ENCODE data around the gene TRIAP1.
"Not testable (repeated sequence)": the region's sequence is repeated elsewhere in the genome, so short reads cannot be mapped to it uniquely, and the experiment has no call there.

TRIAP1 gene

DNA sequence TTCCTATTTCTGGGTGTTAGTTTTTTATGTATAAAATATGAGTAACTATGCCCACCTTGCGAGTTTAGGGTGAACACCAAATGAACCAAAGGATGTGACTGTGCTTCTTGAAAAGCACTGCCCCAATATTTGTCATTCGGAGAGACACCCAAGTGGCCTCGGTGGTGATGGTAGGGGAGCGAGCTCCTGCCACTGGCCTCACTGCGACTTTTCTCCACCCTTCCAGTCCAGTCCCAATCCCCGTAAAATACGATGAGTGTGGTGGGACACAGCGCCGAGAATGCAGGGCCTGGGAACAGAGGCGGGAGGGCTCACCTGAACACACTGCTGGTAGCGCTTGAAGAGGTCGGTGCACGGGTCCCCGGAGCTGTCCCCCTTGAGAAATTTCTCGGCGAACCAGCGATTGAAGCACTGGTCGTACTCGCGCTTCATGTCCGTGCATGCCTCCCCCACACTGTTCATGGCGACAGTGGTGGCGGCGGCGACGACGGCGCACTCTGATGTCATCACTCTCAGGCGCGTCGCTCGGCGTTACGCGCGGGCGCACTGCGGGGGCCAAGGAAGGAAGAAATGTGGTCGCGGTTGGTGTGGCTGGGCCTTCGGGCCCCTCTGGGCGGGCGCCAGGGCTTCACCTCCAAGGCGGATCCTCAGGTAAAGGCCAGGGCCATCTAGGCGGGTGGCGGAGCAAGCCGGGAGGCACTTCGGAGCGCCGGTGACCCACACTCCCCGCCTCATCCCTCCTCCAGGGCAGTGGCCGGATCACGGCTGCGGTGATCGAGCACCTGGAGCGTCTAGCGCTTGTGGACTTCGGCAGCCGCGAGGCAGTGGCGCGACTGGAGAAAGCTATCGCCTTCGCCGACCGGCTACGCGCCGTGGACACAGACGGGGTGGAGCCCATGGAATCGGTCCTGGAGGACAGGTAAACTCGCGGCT lies at the start of gene TRIAP1, which contains the start of gene GATC:
TRIAP1 (minus strand) TSS at position 474 of the 933 bp plus-strand sequence; CDS start at position 462, 12 bp downstream.
GATC (plus strand) TSS at position 534 of the 933 bp plus-strand sequence; CDS start at position 571, 37 bp downstream.
- Histone ChIP-seq H3K9ac (peak within 1 kb of the TSS; percentile 87 to 92 (median 90)), H3K9me3 (replicated peaks in 1 of 11) (no peaks in the 10 kb centered on the region), H3K27me3 (no peaks in the 10 kb centered on the region), H3K4me2 (peak within 1 kb of the TSS; percentile 82 to 99 (median 95)), H3K4me3 (peak within 1 kb of the TSS; percentile 78 to 99 (median 96)), H3K27ac (peak within 1 kb of the TSS; percentile 72 to 89 (median 86)), H3K36me3 (peaks cover 53 to 76% (median 67%) of the 10 kb centered on the region in 11 experiments), H3K4me1 (peaks cover 27 to 45% (median 36%) of the 10 kb centered on the region in 10 experiments), H4K20me1 (peaks cover 3 to 84% (median 62%) of the 10 kb centered on the region in 11 experiments; a peak in 20 of 22 replicates)
- TF ChIP-seq Cebpa-rat (IDR thresholded peaks at IDR 0.05): no peak

GRCh38 chr12:120495186-120495730 lies 49.1 kb upstream of the TRIAP1 start:
- Histone ChIP-seq H4K20me1 (peaks cover 20 to 38% (median 31%) of the 10 kb centered on the region in 11 experiments), H3K36me3 (peaks cover 26 to 51% (median 40%) of the 10 kb centered on the region in 11 experiments), H3K27ac (peak overlapping the region in 4 of 11 experiments; percentile 23 to 74 (median 56); a peak in 3 of 22 replicates), H3K4me2 (peak overlapping the region; percentile 69 to 95 (median 89)), H3K4me1 (peaks cover 24 to 33% (median 28%) of the 10 kb centered on the region in 10 experiments), H3K9ac (peak overlapping the region in 9 of 11 experiments; percentile 46 to 91 (median 84); a peak in 16 of 22 replicates), H3K9me3 (replicated peaks in 1 of 11) (no peaks in the 10 kb centered on the region), H3K4me3 (peak overlapping the region; percentile 85 to 99 (median 97)), H3K27me3 (no peaks in the 10 kb centered on the region)
- TF ChIP-seq Cebpa-rat (IDR thresholded peaks at IDR 0.05): no peak

DNA sequence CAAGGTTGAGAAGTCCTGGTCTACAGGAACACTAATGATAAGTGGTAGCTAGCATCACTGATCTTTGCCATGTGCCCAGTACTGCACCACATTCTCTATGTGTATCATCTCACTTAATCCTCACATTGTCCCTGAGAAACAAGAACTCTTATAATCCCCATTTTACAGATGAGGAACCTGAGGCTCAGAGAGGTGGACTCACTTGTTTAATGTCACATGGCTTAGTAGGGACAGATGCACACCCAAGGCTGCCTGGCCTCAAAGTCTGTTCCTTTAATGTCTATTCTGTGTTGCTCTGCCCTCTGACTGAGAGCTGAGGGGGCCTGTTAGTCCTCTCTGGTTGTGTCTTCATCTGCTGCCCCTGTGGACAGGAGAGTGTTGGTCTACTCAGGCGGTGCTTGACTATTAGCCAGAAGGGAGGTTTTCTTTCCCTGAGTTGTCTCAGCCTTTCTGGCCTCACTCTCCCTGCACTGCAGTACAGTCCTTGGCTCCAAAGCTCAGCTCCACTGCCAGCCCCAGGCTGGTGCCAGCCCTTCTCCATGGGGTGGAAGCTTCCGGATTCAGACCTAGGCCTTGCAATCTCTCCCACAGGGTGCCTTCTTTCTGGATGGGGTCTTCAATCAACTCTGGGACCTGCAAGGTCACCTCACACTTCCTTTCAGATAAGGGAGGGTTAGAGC lies 44.8 kb upstream of the TRIAP1 start:
- Histone ChIP-seq H3K36me3 (peaks cover 0 to 27% (median 17%) of the 10 kb centered on the region in 11 experiments; a peak in 12 of 22 replicates), H3K27me3 (no peaks in the 10 kb centered on the region), H3K4me1 (peaks cover 18 to 38% (median 26%) of the 10 kb centered on the region in 10 experiments), H3K4me3 (no peak overlapping the region), H3K4me2 (no peak overlapping the region), H3K27ac (no peak overlapping the region), H4K20me1 (no peaks in the 10 kb centered on the region), H3K9ac (peak overlapping the region in 1 of 11 experiments; percentile 17; a peak in 1 of 22 replicates), H3K9me3 (replicated peaks in 1 of 11) (no peaks in the 10 kb centered on the region)
- TF ChIP-seq Cebpa-rat (IDR thresholded peaks at IDR 0.05): no peak

DNA sequence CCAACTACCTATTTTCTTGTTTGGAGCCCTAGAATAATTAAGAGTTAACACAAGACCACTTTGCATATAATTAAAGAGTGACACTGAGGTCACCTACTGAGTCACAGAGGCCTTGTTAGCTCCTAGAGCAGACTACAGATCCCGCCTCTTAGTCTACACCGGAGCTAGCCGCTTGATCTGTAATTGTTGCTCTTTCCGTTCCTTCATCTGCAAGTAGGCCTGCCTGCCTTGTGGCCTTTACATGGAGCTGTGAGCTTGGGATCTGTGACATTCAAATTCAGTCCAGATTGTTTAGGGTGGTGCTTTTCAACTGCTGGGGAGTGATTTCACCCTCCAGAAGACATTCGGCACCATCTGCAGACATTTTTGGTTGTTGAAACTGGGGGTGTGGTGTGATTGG lies 44.1 kb upstream of the TRIAP1 start:
- H4K20me1 ChIP-seq: no peaks in the 10 kb centered on the region
- no peaks in the 10 kb centered on the region for H3K27me3 ChIP-seq
- H3K36me3 ChIP-seq: peaks cover 0 to 27% (median 17%) of the 10 kb centered on the region in 11 experiments; a peak in 12 of 22 replicates
- no peak overlapping the region; a peak in 1 of 22 replicates for H3K9ac ChIP-seq
- TF ChIP-seq Cebpa-rat (IDR thresholded peaks at IDR 0.05): no peak
- H3K4me1 ChIP-seq: peaks cover 22 to 38% (median 26%) of the 10 kb centered on the region in 10 experiments
- no peaks in the 10 kb centered on the region for H3K9me3 ChIP-seq (replicated peaks in 1 of 11)
- no peak overlapping the region for H3K27ac ChIP-seq
- no peak overlapping the region for H3K4me3 ChIP-seq
- no peak overlapping the region for H3K4me2 ChIP-seq

GRCh38 chr12:120489018-120489417 lies 42.8 kb upstream of the TRIAP1 start:
- H3K4me3 ChIP-seq: no peak overlapping the region
- H3K9ac ChIP-seq: no peak overlapping the region
- no peaks in the 10 kb centered on the region for H3K9me3 ChIP-seq (replicated peaks in 1 of 11)
- H3K27me3 ChIP-seq: no peaks in the 10 kb centered on the region
- H3K4me2 ChIP-seq: peak overlapping the region in 5 of 11 experiments; percentile 4 to 46 (median 33); a peak in 7 of 22 replicates
- H3K27ac ChIP-seq: no peak overlapping the region
- H3K4me1 ChIP-seq: peaks cover 11 to 31% (median 15%) of the 10 kb centered on the region in 10 experiments; a peak in 19 of 20 replicates
- peaks cover 0 to 27% (median 17%) of the 10 kb centered on the region in 11 experiments; a peak in 12 of 22 replicates for H3K36me3 ChIP-seq
- TF ChIP-seq Cebpa-rat (IDR thresholded peaks at IDR 0.05): no peak
- no peaks in the 10 kb centered on the region for H4K20me1 ChIP-seq

DNA sequence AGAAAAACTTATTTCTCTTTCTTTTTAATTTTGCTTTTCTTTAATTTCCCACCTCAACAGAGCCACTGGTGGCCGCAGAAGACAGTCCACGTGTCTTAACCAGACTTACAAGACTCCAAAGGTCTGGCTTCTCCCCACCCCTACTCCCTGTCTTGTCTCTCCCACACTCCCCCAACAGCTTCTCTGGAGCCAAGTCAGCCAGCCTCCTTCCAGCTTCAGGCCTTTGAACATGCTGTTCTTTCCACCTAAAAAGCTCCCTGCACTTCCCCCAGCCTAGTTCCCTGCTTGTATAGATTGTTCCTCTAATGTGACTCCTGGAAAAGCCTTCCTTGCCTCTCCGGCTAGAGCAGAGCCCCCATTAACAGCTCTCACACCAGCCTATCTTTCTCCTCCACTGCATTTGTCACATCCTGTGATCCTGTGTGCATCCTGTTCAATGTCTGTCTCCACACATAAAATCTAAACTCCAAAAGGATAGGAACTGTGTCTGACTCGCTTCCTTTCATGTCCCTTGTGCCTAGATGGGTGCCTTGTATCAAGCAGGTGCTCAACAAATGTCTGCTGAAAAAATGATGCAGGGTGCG lies 42.0 kb upstream of the TRIAP1 start:
- peak overlapping the region in 3 of 11 experiments; percentile 38 to 47 (median 42); a peak in 5 of 22 replicates for H3K27ac ChIP-seq
- peak overlapping the region in 2 of 11 experiments; percentile 33 to 35; a peak in 2 of 22 replicates for H3K9ac ChIP-seq
- no peak for TF ChIP-seq Cebpa-rat (IDR thresholded peaks at IDR 0.05)

DNA sequence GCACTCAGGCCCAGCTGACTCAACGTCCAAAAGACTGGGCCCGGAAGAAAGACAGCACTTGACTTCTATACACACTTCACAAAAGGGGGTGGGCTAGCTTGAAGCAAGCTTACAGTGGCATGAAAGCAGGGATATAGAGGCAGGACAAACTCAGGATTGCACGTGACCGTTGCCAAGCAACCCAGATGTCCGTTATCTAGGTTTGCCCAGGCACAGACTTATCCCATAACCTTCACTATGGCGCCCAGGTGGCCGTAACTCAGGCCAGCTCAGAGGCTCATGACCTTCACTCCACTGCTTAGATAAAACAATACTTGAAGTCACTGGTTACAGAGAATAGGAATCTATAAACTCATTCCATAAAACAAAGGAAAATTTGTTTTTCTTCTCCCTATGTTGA lies 41.4 kb upstream of the TRIAP1 start:
- Histone ChIP-seq H3K27ac (peak overlapping the region in 2 of 11 experiments; percentile 42 to 47; a peak in 3 of 22 replicates), H3K4me1 (peaks cover 15 to 40% (median 26%) of the 10 kb centered on the region in 10 experiments), H3K36me3 (peaks cover 0 to 34% (median 22%) of the 10 kb centered on the region in 11 experiments; a peak in 13 of 22 replicates)
- H3K9me3 ChIP-seq (replicated peaks in 1 of 11); H4K20me1 ChIP-seq; H3K4me3 ChIP-seq; H3K27me3 ChIP-seq; H3K9ac ChIP-seq; H3K4me2 ChIP-seq: not testable (repeated sequence)

More for the DNA sequence above, 42.0 kb upstream of the TRIAP1 start:
- peaks cover 0 to 28% (median 18%) of the 10 kb centered on the region in 11 experiments; a peak in 13 of 22 replicates for H3K36me3 ChIP-seq
- H3K4me1 ChIP-seq: peaks cover 15 to 40% (median 24%) of the 10 kb centered on the region in 10 experiments
- no peaks in the 10 kb centered on the region for H4K20me1 ChIP-seq
- H3K4me2 ChIP-seq: no peak overlapping the region
- H3K4me3 ChIP-seq: no peak overlapping the region
- no peaks in the 10 kb centered on the region for H3K27me3 ChIP-seq
- H3K9me3 ChIP-seq (replicated peaks in 1 of 11): no peaks in the 10 kb centered on the region

Measured in BLaER1 treated with 17β-estradiol and CSF1 and Interleukin-3, amounts not matched to agents 10 nM and 100 nM (cell line).